PC-3 (cell line): ENCODE data around the gene PSMB7.

ENCODE experiments used
- CTCF ChIP-seq: fragments of 300-600 bp; sonication (generic); conservative IDR thresholded peaks from 2 replicates; pipeline ENCODE4 v1.5.1; 2017; ENCODE audit warnings: antibody characterized with exemption, low read depth, mild to moderate bottlenecking, low read length
- EZH2 ChIP-seq: fragments of 300-600 bp; sonication (generic); IDR thresholded peaks from one replicate; pipeline ENCODE4 v1.6.1; 2017; ENCODE audit warnings: antibody characterized with exemption, mild to moderate bottlenecking, low read length; ENCODE audit not compliant: unreplicated experiment
- EZH2phosphoT487 ChIP-seq: fragments of 300-600 bp; sonication (generic); IDR thresholded peaks from 2 replicates; pipeline ENCODE4 v1.6.1; 2018; ENCODE audit warnings: mild to moderate bottlenecking, antibody characterized with exemption, low read length, borderline replicate concordance

GRCh38 chr9:124457887-124458431, 42.7 kb upstream of the PSMB7 start:
- no peak for TF ChIP-seq CTCF
- TF ChIP-seq EZH2phosphoT487, result no peak
- no peak for TF ChIP-seq EZH2
